Activated B cell treated with CpG ODN at 0.5 μM for 24 hours (primary cell): ENCODE data around the gene MPL. TPM values are rescaled to one million over a fixed set of nuclear protein-coding genes. Genes with fewer than 3 reads are reported as not detected.

ENCODE experiments used
- ATAC-seq: fragments of 200-7000 bp; cut with Tn5 transposase; one replicate; pipeline ENCODE4 v1.10.0; 2021; ENCODE audit warnings: low read depth, mild to moderate bottlenecking, moderate library complexity
- CTCF ChIA-PET: fragments of 350-600 bp; sonication (Branson Sonifier 250); formaldehyde crosslinking; loops from one replicate; lab custom pipeline; 2021; ENCODE audit warnings: antibody characterized with exemption; lab: Charles Lee
- POLR2A ChIA-PET: fragments of 350-600 bp; sonication (Branson Sonifier 250); formaldehyde crosslinking; loops from one replicate; lab custom pipeline; 2021; ENCODE audit warnings: antibody characterized with exemption; lab: Charles Lee
- DNase-seq: peaks from one replicate; pipeline ENCODE4 v3.0.0; 2022
- H3K27ac Mint-ChIP-seq: one replicate; pipeline ENCODE4 v1.8.0; 2020; ENCODE audit warnings: mixed read lengths
- H3K27me3 Mint-ChIP-seq: one replicate; pipeline ENCODE4 v1.8.0; 2021; ENCODE audit warnings: mixed read lengths
- H3K36me3 Mint-ChIP-seq: one replicate; pipeline ENCODE4 v1.8.0; 2021; ENCODE audit warnings: low read depth, mixed read lengths
- H3K4me1 Mint-ChIP-seq: one replicate; pipeline ENCODE4 v1.8.0; 2021; ENCODE audit warnings: mixed read lengths
- H3K4me3 Mint-ChIP-seq: one replicate; pipeline ENCODE4 v1.8.0; 2020; ENCODE audit warnings: mild to moderate bottlenecking, mixed read lengths
- H3K9me3 Mint-ChIP-seq: one replicate; pipeline ENCODE4 v1.8.0; 2020; ENCODE audit warnings: mixed read lengths
- CTCF ChIP-seq: fragments of 200-600 bp; IDR thresholded peaks from one replicate; pipeline ENCODE4 v1.8.0; 2022; ENCODE audit warnings: antibody characterized with exemption, mild to moderate bottlenecking
- intact Hi-C: fragments of 100-400 bp; cut with micrococcal nuclease; formaldehyde crosslinking; loops from one replicate; pipeline ENCODE4 v1.15.1; 2024
- total RNA-seq: library from RNA; stranded (reverse); gene quantifications from 2 replicates; pipeline ENCODE4 v1.2.3, GENCODE V29; 2022

Gene MPL
- total RNA-seq, 1 donor from 2014 or later, result not detected

DNA sequence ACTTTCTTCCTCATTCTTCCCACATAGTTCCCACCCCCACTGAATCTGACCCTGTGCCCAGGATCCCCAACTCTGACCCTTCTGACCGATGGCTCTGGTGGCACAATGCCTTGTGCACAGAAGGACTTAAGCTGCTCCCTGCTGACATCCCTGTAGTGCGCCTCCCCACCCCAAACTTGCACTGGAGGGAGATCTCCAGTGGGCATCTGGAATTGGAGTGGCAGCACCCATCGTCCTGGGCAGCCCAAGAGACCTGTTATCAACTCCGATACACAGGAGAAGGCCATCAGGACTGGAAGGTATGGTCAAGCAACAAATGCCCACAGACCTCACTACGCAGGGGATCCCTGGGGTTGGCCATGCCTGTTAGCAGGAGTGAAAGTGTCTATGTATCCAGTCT lies 9.0 kb downstream of the MPL start:
- Mint-ChIP-seq H3K9me3 (no peaks in the 10 kb centered on the region), H3K27ac (no peak overlapping the region), H3K4me3 (no peak overlapping the region), H3K27me3 (no peaks in the 10 kb centered on the region), H3K36me3 (no peaks in the 10 kb centered on the region), H3K4me1 (peaks cover 11% of the 10 kb centered on the region)
- DNase-seq, result no peak
- ATAC-seq, result no peak
- CTCF ChIA-PET, result no interaction called here
- TF ChIP-seq CTCF, result no peak
- intact Hi-C loops, result loop anchor here (5.0 kb wide), 1 partner anchor 1456 kb away; the partner anchor contains the start of gene PLK3
- POLR2A ChIA-PET, result no interaction called here

DNA sequence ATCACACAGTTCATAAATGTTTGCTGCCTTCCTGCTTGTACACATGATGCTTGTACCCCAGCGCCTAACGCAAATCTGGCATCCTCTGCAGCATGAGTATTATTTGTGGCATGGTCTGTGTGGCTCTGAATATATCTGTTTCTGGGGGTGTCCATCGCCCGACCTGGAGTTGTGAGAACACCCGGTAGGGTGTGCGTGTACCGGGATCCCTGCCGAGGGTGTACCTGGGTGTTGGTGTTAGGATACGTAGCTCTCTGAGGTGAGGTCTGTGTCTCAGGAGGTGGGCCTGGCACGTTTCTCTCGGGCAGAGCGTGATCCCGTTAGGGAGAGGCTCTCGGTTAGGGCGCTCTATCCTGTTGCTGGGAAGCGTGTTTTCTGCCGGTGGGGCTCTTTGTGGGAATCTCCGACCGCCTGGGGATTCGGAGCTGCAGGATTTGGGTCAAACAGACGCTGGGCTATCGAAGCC lies 10.8 kb downstream of the MPL start:
- ATAC-seq (no peak), DNase-seq (no peak)
- Mint-ChIP-seq H3K4me1 (peaks cover 11% of the 10 kb centered on the region), H3K27me3 (no peaks in the 10 kb centered on the region), H3K36me3 (no peaks in the 10 kb centered on the region), H3K9me3 (no peaks in the 10 kb centered on the region), H3K4me3 (peak overlapping the region; percentile 47), H3K27ac (peak overlapping the region; percentile 22)
- CTCF ChIA-PET, result no interaction called here
- TF ChIP-seq CTCF, result no peak
- intact Hi-C loops, result loop anchor here (2.0 to 5.0 kb wide), 2 partner anchors 40 to 1454 kb away; partner anchors contain the start of genes MED8, PLK3 and SZT2
- POLR2A ChIA-PET, result interaction anchor here (0.6 to 3.1 kb wide), 3 partner anchors 10 to 580 kb away, joined by 3 to 19 read pairs (median 11); partner anchors contain the start of genes CDC20 and ELOVL1

DNA sequence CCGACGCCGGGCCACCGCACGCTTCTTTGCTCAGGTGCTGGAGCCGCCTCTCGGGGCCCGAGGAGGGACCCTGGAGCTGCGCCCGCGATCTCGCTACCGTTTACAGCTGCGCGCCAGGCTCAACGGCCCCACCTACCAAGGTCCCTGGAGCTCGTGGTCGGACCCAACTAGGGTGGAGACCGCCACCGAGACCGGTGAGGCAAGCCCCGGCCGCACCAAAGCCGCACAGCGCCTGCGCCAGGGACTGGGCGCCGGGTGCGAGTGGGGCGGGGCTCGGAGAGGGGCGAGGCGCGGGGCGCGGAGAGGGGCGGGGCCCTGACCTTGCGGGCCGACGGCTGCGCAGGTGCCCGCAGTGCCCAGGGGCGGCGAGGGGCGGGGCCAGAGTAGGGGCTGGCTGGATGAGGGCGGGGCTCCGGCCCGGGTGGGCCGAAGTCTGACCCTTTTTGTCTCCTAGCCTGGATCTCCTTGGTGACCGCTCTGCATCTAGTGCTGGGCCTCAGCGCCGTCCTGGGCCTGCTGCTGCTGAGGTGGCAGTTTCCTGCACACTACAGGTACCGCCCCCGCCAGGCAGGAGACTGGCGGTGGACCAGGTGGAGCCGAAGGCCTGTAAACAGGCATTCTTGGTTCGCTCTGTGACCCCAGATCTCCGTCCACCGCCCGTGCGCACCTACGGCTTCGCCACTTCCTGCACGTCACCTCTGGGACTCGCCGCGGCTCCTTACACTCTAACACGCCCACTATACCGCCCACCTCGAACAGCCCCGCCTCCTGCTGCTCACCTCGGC lies 11.4 kb downstream of the MPL start:
- peak overlapping the region; percentile 88 for H3K27ac Mint-ChIP-seq
- ChIA-PET CTCF (no interaction called here), POLR2A (interaction anchor here (0.9 to 3.1 kb wide), 3 partner anchors 9 to 19 kb away, joined by 3 to 19 read pairs (median 11); partner anchors contain the start of genes CDC20 and ELOVL1)
- no peaks in the 10 kb centered on the region for H3K9me3 Mint-ChIP-seq
- DNase-seq, result peak; percentile 65
- intact Hi-C loops, result loop anchor here (1.0 to 5.0 kb wide), 4 partner anchors 9 to 1453 kb away; partner anchors contain the start of genes CDC20, ELOVL1, MED8 and PLK3
- no peaks in the 10 kb centered on the region for H3K27me3 Mint-ChIP-seq
- H3K4me3 Mint-ChIP-seq, result peak overlapping the region; percentile 85
- peak; percentile 86 for ATAC-seq
- H3K36me3 Mint-ChIP-seq, result no peaks in the 10 kb centered on the region
- no peak for TF ChIP-seq CTCF
- H3K4me1 Mint-ChIP-seq, result peaks cover 11% of the 10 kb centered on the region

DNA sequence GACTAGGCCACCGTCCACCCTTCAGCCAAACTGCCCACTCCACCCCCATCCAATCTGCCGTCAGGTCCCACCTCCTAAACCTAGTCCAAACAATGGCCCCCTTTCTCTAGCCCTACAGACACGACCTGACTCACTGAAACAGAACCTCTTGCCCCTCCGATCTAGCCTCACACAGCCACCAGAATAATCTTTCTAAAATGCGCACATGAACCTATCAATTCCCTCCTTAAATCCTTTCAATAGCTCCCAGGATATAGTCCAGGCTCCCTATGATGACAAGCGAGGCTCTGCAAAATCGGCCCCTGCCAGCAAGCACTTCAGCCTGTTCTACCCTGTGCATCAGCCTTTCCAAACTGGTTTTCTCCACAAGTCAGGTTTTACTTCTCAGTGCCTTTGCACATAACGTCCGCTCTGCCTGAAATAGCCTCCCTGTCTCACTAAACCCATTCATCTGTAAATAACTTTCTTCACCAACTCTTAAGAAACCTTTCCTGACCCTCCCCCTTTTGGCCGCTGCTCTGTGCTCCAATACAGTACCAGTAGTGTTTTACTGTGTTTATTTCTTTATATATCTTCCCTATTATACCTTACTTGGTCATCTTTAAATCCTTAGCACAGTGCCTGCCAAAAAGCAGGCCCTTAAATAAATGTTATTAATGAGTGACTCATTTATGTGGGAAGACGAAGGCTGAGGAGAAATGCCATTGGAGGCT lies 12.1 kb downstream of the MPL start:
- intact Hi-C loops, result loop anchor here (1.0 to 10.0 kb wide), 5 partner anchors 9 to 1453 kb away; partner anchors contain the start of genes ATP6V0B, B4GALT2, CDC20 and DPH2
- Mint-ChIP-seq H3K36me3 (peaks cover 1% of the 10 kb centered on the region), H3K4me3 (peak overlapping the region; percentile 85), H3K9me3 (no peaks in the 10 kb centered on the region), H3K27me3 (no peaks in the 10 kb centered on the region), H3K4me1 (peaks cover 11% of the 10 kb centered on the region), H3K27ac (peak overlapping the region; percentile 88)
- ChIA-PET POLR2A (interaction anchor here (0.9 to 3.1 kb wide), 3 partner anchors 9 to 18 kb away, joined by 3 to 19 read pairs (median 11); partner anchors contain the start of genes CDC20 and ELOVL1), CTCF (no interaction called here)
- TF ChIP-seq CTCF, result no peak
- DNase-seq, result no peak
- ATAC-seq, result no peak
